Prostate gland (tissue), 2 donors: ENCODE measurements around the gene TUBE1. TPM values are rescaled to one million over a fixed set of nuclear protein-coding genes. Genes with fewer than 3 reads are reported as not detected.
A peak's percentile ranks its signal among the peaks of the same experiment; 100 is the strongest.

Source experiments
- DNase-seq: peaks from one replicate; pipeline ENCODE4 v3.0.0-alpha.2; 2019; ENCODE audit warnings: low spot score
- H3K27ac ChIP-seq, 2 donors: fragments of 200-600 bp; sonication (generic); 2 replicates each; pipeline ENCODE4 v1.5.1; 2017 to 2019
- H3K27me3 ChIP-seq: fragments of 200-600 bp; sonication (generic); replicated peaks from 2 replicates; pipeline ENCODE4 v1.5.1; 2019; ENCODE audit not compliant: insufficient read depth
- H3K36me3 ChIP-seq, 2 donors: fragments of 200-600 bp; sonication (generic); 1 replicate in 1 of 2; 2 replicates in 1 of 2; pipeline versions ENCODE4 v1.5.1 to v1.8.1; 2017 to 2019
- H3K4me1 ChIP-seq: fragments of 200-600 bp; sonication (generic); replicated peaks from 2 replicates; pipeline ENCODE4 v1.5.1; 2019
- H3K4me3 ChIP-seq, 2 donors: fragments of 200-600 bp; sonication (generic); 2 replicates each; pipeline ENCODE4 v1.5.1; 2017 to 2019
- H3K9me3 ChIP-seq: fragments of 200-600 bp; sonication (generic); 2 replicates; pipeline ENCODE4 v1.5.1; 2017
- POLR2A ChIP-seq: fragments of 450-650 bp; IDR thresholded peaks from one replicate; pipeline ENCODE4 v1.6.1; 2016; ENCODE audit warnings: antibody characterized with exemption, mild to moderate bottlenecking
- POLR2AphosphoS5 ChIP-seq: sonication (generic); formaldehyde crosslinking; IDR thresholded peaks from one replicate; pipeline ENCODE4 v1.6.1; 2017; ENCODE audit warnings: antibody characterized with exemption
- WGBS: methylation state at CpG from one replicate; pipeline ENCODE4 v1.1.5; 2018; 5-methylcytosine and 5-hydroxymethylcytosine counted together
- intact Hi-C: fragments of 100-400 bp; cut with DNase I; formaldehyde crosslinking; loops from one replicate; pipeline ENCODE4 v1.14.2; 2022
- total RNA-seq, 2 donors: library from RNA; depleted of rRNA; stranded (reverse); fragments of >200 nt; gene quantifications; one replicate each; pipeline ENCODE4 v1.1.0, GENCODE V29; 2016
- TF ChIP-seq, protein P1 (sequence below), 4 experiments: fragments of 200-600 bp in 2 of 4; fragments of 450-650 bp in 2 of 4; sonication (generic) in 2 of 4; IDR thresholded peaks; 1 replicate in 3 of 4; 2 replicates in 1 of 4; pipeline ENCODE4 v1.5.1; 2016 to 2019; ENCODE audit warnings: antibody characterized with exemption in 4 of 4, mild to moderate bottlenecking in 2 of 4, moderate library complexity in 2 of 4

TUBE1 gene
- total RNA-seq, 2 donors from 2014 or later: 20.5 to 36.8 TPM

DNA sequence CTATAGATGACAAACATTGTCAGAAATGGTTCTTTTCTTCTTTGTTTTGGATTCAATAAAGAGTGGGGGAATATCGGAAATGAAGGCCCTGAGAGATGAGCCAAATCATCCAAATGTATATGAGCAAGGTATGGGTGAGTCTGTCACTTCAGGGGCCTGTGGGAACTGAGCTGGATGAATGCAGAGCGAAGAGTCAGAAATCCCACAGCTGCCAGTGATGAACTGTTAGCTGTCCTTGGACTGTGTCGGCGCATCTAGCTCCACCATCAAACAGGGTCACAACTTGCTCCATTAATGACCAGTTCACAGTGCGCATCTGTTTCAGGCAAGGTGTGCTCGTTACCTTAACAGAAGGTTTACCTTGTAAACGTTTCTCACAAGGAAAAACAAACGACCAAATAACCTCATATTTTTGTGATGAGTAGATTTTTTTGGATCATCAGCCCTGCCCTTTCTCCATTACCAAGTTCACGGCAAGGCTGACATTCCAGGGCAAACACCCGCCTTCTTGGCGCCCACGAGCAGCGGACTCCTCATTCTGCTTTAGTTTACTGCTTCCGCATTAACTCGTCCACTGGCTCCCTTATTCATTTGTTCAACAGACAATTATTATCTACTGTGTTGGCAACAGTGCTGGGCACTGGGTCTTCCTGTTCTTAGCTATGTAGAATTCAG, 48.4 kb downstream of the TUBE1 start:
- no peaks in the 10 kb centered on the region for H3K27me3 ChIP-seq
- DNase-seq: no peak
- no peaks in the 10 kb centered on the region for H3K9me3 ChIP-seq
- peak; percentile 23 for TF ChIP-seq POLR2AphosphoS5
- TF ChIP-seq, protein P1, sequence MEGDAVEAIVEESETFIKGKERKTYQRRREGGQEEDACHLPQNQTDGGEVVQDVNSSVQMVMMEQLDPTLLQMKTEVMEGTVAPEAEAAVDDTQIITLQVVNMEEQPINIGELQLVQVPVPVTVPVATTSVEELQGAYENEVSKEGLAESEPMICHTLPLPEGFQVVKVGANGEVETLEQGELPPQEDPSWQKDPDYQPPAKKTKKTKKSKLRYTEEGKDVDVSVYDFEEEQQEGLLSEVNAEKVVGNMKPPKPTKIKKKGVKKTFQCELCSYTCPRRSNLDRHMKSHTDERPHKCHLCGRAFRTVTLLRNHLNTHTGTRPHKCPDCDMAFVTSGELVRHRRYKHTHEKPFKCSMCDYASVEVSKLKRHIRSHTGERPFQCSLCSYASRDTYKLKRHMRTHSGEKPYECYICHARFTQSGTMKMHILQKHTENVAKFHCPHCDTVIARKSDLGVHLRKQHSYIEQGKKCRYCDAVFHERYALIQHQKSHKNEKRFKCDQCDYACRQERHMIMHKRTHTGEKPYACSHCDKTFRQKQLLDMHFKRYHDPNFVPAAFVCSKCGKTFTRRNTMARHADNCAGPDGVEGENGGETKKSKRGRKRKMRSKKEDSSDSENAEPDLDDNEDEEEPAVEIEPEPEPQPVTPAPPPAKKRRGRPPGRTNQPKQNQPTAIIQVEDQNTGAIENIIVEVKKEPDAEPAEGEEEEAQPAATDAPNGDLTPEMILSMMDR (IDR thresholded peaks at IDR 0.05): no peak
- no peaks in the 10 kb centered on the region for H3K4me1 ChIP-seq
- 57% methylated on average over 15 of the region's 15 CpGs for WGBS
- H3K4me3 ChIP-seq: no peak overlapping the region
- intact Hi-C loops: no loop called here
- no peaks in the 10 kb centered on the region for H3K36me3 ChIP-seq
- peak overlapping the region in 1 of 2 donors; percentile 29 for H3K27ac ChIP-seq

DNA sequence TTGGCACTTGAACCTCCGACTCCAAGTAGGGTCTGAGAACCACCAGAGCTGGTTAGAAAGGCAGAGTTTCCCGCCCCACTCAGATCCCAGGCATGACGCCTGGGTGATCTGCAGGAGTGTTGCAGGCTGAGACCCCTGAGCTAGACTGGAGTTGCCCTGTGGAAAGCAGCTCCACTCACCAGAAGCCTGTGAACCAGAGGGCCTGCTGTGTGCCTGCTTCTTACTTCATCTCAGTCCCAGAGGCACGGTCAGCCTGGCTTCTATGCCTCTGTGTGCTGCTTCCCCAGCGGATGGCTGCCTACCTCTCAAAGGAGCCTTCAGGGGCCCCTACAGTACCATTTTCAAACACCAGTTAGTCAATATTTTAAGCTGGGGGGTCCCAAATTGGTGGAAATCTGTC, 49.0 kb downstream of the TUBE1 start:
- Histone ChIP-seq H3K27ac (peak overlapping the region in 1 of 2 donors; percentile 29), H3K4me3 (no peak overlapping the region), H3K9me3 (no peaks in the 10 kb centered on the region), H3K27me3 (no peaks in the 10 kb centered on the region), H3K4me1 (no peaks in the 10 kb centered on the region), H3K36me3 (no peaks in the 10 kb centered on the region)
- no peak for DNase-seq
- intact Hi-C loops: no loop called here
- WGBS: 95% methylated on average over 5 of the region's 5 CpGs
- TF ChIP-seq, protein P1 (IDR thresholded peaks at IDR 0.05): no peak
- TF ChIP-seq POLR2AphosphoS5: no peak
- no peak for TF ChIP-seq POLR2A

DNA sequence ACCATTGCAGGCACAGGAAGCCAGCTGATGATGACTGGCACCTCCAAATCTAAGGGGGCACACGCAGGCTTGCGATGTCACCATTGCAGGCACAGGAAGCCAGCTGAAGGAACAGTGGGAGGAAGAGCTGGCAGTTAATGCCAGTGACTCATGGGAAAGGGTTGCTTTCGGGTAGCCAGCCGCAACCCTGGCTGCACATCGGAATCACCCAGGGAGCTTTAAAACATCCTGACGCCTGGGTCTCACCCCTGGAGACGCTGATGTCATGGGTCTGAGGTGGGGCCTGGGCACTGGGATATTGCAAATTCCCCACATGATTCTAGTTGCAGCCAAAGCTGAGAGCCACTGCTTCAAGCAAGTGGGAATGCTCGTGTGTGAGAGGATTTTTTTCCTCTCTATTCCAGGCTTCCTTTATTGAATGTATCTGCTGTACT, 49.5 kb downstream of the TUBE1 start:
- WGBS: 68% methylated on average over 8 of the region's 8 CpGs
- DNase-seq: no peak
- Histone ChIP-seq H3K27me3 (no peaks in the 10 kb centered on the region), H3K36me3 (no peaks in the 10 kb centered on the region), H3K4me1 (no peaks in the 10 kb centered on the region), H3K9me3 (no peaks in the 10 kb centered on the region), H3K4me3 (no peak overlapping the region), H3K27ac (peak overlapping the region in 1 of 2 donors; percentile 29)
- TF ChIP-seq POLR2AphosphoS5 (peak; percentile 16), POLR2A (no peak)
- intact Hi-C loops: no loop called here

DNA sequence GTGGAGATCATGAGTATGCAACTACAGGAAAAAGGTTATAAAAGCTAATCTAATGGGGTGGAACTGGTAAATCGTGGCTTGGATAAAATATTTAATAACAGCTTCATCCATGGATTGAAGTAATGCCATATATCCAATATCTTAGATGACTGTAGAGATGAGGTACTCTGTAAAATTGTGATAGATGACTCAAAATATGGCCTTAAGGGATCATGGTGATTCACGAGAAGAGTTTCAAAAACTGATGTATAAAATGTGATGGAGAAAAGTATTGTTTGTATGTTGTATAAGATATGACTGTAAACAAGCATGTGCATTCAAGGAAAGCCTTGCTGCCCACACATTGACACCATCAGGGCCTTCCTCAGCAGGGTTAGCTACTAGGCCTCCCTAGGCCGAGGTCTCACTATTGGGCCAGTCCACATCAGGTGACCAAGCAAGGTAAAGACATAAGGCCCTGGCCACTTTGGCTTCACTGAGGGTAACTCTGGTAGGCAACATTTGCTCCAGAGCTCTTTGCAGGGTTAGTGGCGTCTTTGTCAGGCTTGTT, 51.1 kb downstream of the TUBE1 start:
- H3K4me3 ChIP-seq: no peak overlapping the region
- TF ChIP-seq, protein P1 (IDR thresholded peaks at IDR 0.05): no peak
- TF ChIP-seq POLR2A (no peak), POLR2AphosphoS5 (no peak)
- H3K27me3 ChIP-seq: no peaks in the 10 kb centered on the region
- DNase-seq: no peak
- no peaks in the 10 kb centered on the region for H3K4me1 ChIP-seq
- intact Hi-C loops: no loop called here
- no peaks in the 10 kb centered on the region for H3K36me3 ChIP-seq
- no peak overlapping the region for H3K27ac ChIP-seq
- no peaks in the 10 kb centered on the region for H3K9me3 ChIP-seq
- WGBS: 82% methylated on average over 4 of the region's 4 CpGs

DNA sequence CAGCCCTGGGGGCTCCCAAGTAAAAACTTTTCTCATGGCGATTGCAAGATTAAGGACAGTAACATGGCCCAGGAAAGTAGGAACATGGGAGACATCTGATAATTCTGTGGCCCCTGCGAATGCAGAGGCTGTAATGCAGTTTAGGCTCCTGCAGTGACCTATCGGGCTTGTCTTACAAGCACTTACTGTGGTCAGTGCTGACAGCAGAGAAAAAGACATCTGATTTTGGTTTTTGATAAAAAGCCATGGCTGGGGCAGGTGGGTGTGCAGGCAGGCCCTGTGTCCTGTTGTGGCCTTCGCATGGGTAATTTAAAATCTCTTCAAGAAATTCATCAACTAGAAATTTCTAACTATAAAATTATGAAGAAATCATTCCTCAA, 52.7 kb downstream of the TUBE1 start:
- Histone ChIP-seq H3K4me1 (no peaks in the 10 kb centered on the region), H3K9me3 (no peaks in the 10 kb centered on the region), H3K27ac (no peak overlapping the region), H3K4me3 (no peak overlapping the region), H3K36me3 (no peaks in the 10 kb centered on the region), H3K27me3 (no peaks in the 10 kb centered on the region)
- WGBS: 97% methylated on average over 4 of the region's 4 CpGs
- intact Hi-C loops: no loop called here
- TF ChIP-seq POLR2AphosphoS5 (no peak), POLR2A (no peak)
- TF ChIP-seq, protein P1 (IDR thresholded peaks at IDR 0.05): no peak
- no peak for DNase-seq
